Cardiac fibroblast (primary cell): ENCODE measurements around the gene MIF4GD.
A peak's percentile ranks its signal among the peaks of the same experiment; 100 is the strongest.

Experiments
- DNase-seq, 2 donors: peaks; one replicate each; pipeline versions ENCODE4 v3.0.0 to v3.0.0-alpha.2; 2010; ENCODE audit warnings: low read depth in 2 of 2
- H3K4me3 ChIP-seq, 2 donors: replicated peaks in 1 of 2; 1 replicate in 1 of 2; 2 replicates in 1 of 2; pipeline ENCODE4 v1.5.1; 2011; ENCODE audit warnings: low read depth in 2 of 2, low read length in 2 of 2, mild to moderate bottlenecking in 2 of 2, moderate library complexity in 1 of 2
- CTCF ChIP-seq: IDR thresholded peaks from one replicate; pipeline ENCODE4 v1.5.1; 2011; ENCODE audit warnings: low read depth, mild to moderate bottlenecking, low read length, inconsistent platforms

Gene MIF4GD

GRCh38 chr17:75315541-75316243 is 44.7 kb upstream of the MIF4GD start:
- peak in 1 of 2 donors; percentile 45 for DNase-seq
- no peak overlapping the region for H3K4me3 ChIP-seq
- TF ChIP-seq CTCF: no peak

- H3K4me3 ChIP-seq: no peak overlapping the region
- TF ChIP-seq CTCF: no peak
- peak; percentile 11 to 32 for DNase-seq
Measured at GRCh38 chr17:75313941-75314551, 43.0 kb upstream of the MIF4GD start.

GRCh38 chr17:75308732-75309629 is 38.0 kb upstream of the MIF4GD start:
- DNase-seq: no peak
- H3K4me3 ChIP-seq: no peak overlapping the region
- TF ChIP-seq CTCF: no peak

GRCh38 chr17:75307957-75308731 is 37.1 kb upstream of the MIF4GD start:
- no peak for TF ChIP-seq CTCF
- no peak for DNase-seq
- no peak overlapping the region for H3K4me3 ChIP-seq

- no peak for TF ChIP-seq CTCF
- no peak for DNase-seq
- no peak overlapping the region for H3K4me3 ChIP-seq
Measured at GRCh38 chr17:75301502-75302206, 30.6 kb upstream of the MIF4GD start.

GRCh38 chr17:75301049-75301448 is 30.0 kb upstream of the MIF4GD start:
- no peak overlapping the region for H3K4me3 ChIP-seq
- TF ChIP-seq CTCF: no peak
- DNase-seq: no peak
